Measurements from ENCODE around the gene SLC4A9.
"Not testable (repeated sequence)": the region's sequence is repeated elsewhere in the genome, so short reads cannot be mapped to it uniquely, and the experiment has no call there.

Gene SLC4A9

GRCh38 chr5:140336388-140336787, 23.6 kb upstream of the SLC4A9 start:
- no peak for DNase-seq (ENCODE audit: insufficient read length, low spot score)
- TF ChIP-seq POLR2AphosphoS5 (IDR thresholded peaks at IDR 0.05; ENCODE audit: low read depth, low read length) (no peak), SPI1 (IDR thresholded peaks at IDR 0.05; ENCODE audit: low read depth, low read length) (no peak), POU2F2 (IDR thresholded peaks at IDR 0.05; ENCODE audit: low read depth, low read length) (no peak), POLR2A (IDR thresholded peaks at IDR 0.05; ENCODE audit: low read depth, low read length) (no peak), PAX5 (IDR thresholded peaks at IDR 0.05; ENCODE audit: insufficient read depth, low read length, severe bottlenecking) (no peak), TAF1 (IDR thresholded peaks at IDR 0.05; ENCODE audit: low read depth, low read length) (no peak)
- FAIRE-seq: no peak

GRCh38 chr5:140337880-140338279, 22.1 kb upstream of the SLC4A9 start:
- no peak for DNase-seq (ENCODE audit: insufficient read length, low spot score)
- no peak for FAIRE-seq
- TF ChIP-seq POLR2A (IDR thresholded peaks at IDR 0.05; ENCODE audit: low read depth, low read length): no peak

GRCh38 chr5:140338336-140338735, 21.7 kb upstream of the SLC4A9 start:
- no peak for DNase-seq (ENCODE audit: insufficient read length, low spot score)
- TF ChIP-seq SPI1 (IDR thresholded peaks at IDR 0.05; ENCODE audit: low read depth, low read length) (no peak), POU2F2 (IDR thresholded peaks at IDR 0.05; ENCODE audit: low read depth, low read length) (no peak), POLR2AphosphoS5 (IDR thresholded peaks at IDR 0.05; ENCODE audit: low read depth, low read length) (no peak), PAX5 (IDR thresholded peaks at IDR 0.05; ENCODE audit: insufficient read depth, low read length, severe bottlenecking) (no peak)
- FAIRE-seq: no peak

- DNase-seq (ENCODE audit: insufficient read length, low spot score) (no peak), FAIRE-seq (no peak)
- no peak for TF ChIP-seq TAF1 (IDR thresholded peaks at IDR 0.05; ENCODE audit: low read depth, low read length)
- TF ChIP-seq PAX5 (IDR thresholded peaks at IDR 0.05; ENCODE audit: insufficient read depth, low read length, severe bottlenecking): no peak
These were observed 21.1 kb upstream of the SLC4A9 start for GRCh38 chr5:140338908-140339307.

- TF ChIP-seq POLR2A (IDR thresholded peaks at IDR 0.05; ENCODE audit: low read depth, low read length) (no peak), PAX5 (IDR thresholded peaks at IDR 0.05; ENCODE audit: insufficient read depth, low read length, severe bottlenecking) (no peak), TAF1 (IDR thresholded peaks at IDR 0.05; ENCODE audit: low read depth, low read length) (no peak), POU2F2 (IDR thresholded peaks at IDR 0.05; ENCODE audit: low read depth, low read length) (no peak), POLR2AphosphoS5 (IDR thresholded peaks at IDR 0.05; ENCODE audit: low read depth, low read length) (no peak), SPI1 (IDR thresholded peaks at IDR 0.05; ENCODE audit: low read depth, low read length) (no peak)
- FAIRE-seq (no peak), DNase-seq (ENCODE audit: insufficient read length, low spot score) (no peak)
These were observed 20.4 kb upstream of the SLC4A9 start for GRCh38 chr5:140339636-140340035.

- DNase-seq (ENCODE audit: insufficient read length, low spot score) (no peak), FAIRE-seq (no peak)
- TF ChIP-seq PAX5 (IDR thresholded peaks at IDR 0.05; ENCODE audit: insufficient read depth, low read length, severe bottlenecking) (no peak), SPI1 (IDR thresholded peaks at IDR 0.05; ENCODE audit: low read depth, low read length) (no peak), POLR2AphosphoS5 (IDR thresholded peaks at IDR 0.05; ENCODE audit: low read depth, low read length) (no peak), TAF1 (IDR thresholded peaks at IDR 0.05; ENCODE audit: low read depth, low read length) (no peak), POU2F2 (IDR thresholded peaks at IDR 0.05; ENCODE audit: low read depth, low read length) (no peak), POLR2A (IDR thresholded peaks at IDR 0.05; ENCODE audit: low read depth, low read length) (no peak)
These were observed 19.3 kb upstream of the SLC4A9 start for GRCh38 chr5:140340605-140341121.

GRCh38 chr5:140341591-140341990, 18.4 kb upstream of the SLC4A9 start:
- FAIRE-seq: peak; percentile 28
- DNase-seq (ENCODE audit: insufficient read length, low spot score): no peak
- no peak for TF ChIP-seq TAF1 (IDR thresholded peaks at IDR 0.05; ENCODE audit: low read depth, low read length)

GRCh38 chr5:140342287-140342686, 17.7 kb upstream of the SLC4A9 start:
- TF ChIP-seq POLR2AphosphoS5 (IDR thresholded peaks at IDR 0.05; ENCODE audit: low read depth, low read length) (no peak), SPI1 (IDR thresholded peaks at IDR 0.05; ENCODE audit: low read depth, low read length) (no peak), POU2F2 (IDR thresholded peaks at IDR 0.05; ENCODE audit: low read depth, low read length) (no peak; the same call in 1 of the 2 replicates), PAX5 (IDR thresholded peaks at IDR 0.05; ENCODE audit: insufficient read depth, low read length, severe bottlenecking) (no peak), POLR2A (IDR thresholded peaks at IDR 0.05; ENCODE audit: low read depth, low read length) (no peak), TAF1 (IDR thresholded peaks at IDR 0.05; ENCODE audit: low read depth, low read length) (no peak)
- FAIRE-seq (peak; percentile 87), DNase-seq (ENCODE audit: insufficient read length, low spot score) (no peak)

GRCh38 chr5:140342896-140343295, 17.1 kb upstream of the SLC4A9 start:
- TF ChIP-seq SPI1 (IDR thresholded peaks at IDR 0.05; ENCODE audit: low read depth, low read length): no peak
- no peak for TF ChIP-seq PAX5 (IDR thresholded peaks at IDR 0.05; ENCODE audit: insufficient read depth, low read length, severe bottlenecking)
- no peak for TF ChIP-seq POU2F2 (IDR thresholded peaks at IDR 0.05; ENCODE audit: low read depth, low read length)
- no peak for TF ChIP-seq TAF1 (IDR thresholded peaks at IDR 0.05; ENCODE audit: low read depth, low read length)
- no peak for TF ChIP-seq POLR2A (IDR thresholded peaks at IDR 0.05; ENCODE audit: low read depth, low read length)
- TF ChIP-seq POLR2AphosphoS5 (IDR thresholded peaks at IDR 0.05; ENCODE audit: low read depth, low read length): no peak
- DNase-seq (ENCODE audit: insufficient read length, low spot score): no peak
- FAIRE-seq: peak; percentile 71

GRCh38 chr5:140343849-140344248, 16.1 kb upstream of the SLC4A9 start:
- FAIRE-seq; DNase-seq (ENCODE audit: insufficient read length, low spot score): not testable (repeated sequence)

- no peak for TF ChIP-seq TAF1 (IDR thresholded peaks at IDR 0.05; ENCODE audit: low read depth, low read length)
- TF ChIP-seq POU2F2 (IDR thresholded peaks at IDR 0.05; ENCODE audit: low read depth, low read length): no peak
- TF ChIP-seq PAX5 (IDR thresholded peaks at IDR 0.05; ENCODE audit: insufficient read depth, low read length, severe bottlenecking): no peak
- TF ChIP-seq POLR2A (IDR thresholded peaks at IDR 0.05; ENCODE audit: low read depth, low read length): no peak
- TF ChIP-seq SPI1 (IDR thresholded peaks at IDR 0.05; ENCODE audit: low read depth, low read length): no peak
- no peak for TF ChIP-seq POLR2AphosphoS5 (IDR thresholded peaks at IDR 0.05; ENCODE audit: low read depth, low read length)
- no peak for FAIRE-seq
- DNase-seq (ENCODE audit: insufficient read length, low spot score): no peak
These were observed 15.1 kb upstream of the SLC4A9 start for GRCh38 chr5:140344683-140345423.

Measured in GM12891 (cell line).